GM18858 (cell line): Measurements from ENCODE around the gene MED7.

ENCODE experiments used
- ATAC-seq: cut with Tn5 transposase; IDR thresholded peaks from one replicate; pipeline ENCODE4 v1.9.1; 2021; ENCODE audit not compliant: unreplicated experiment

The MED7 gene

GRCh38 chr5:157164521-157164920, 21.9 kb upstream of the MED7 start:
- no peak for ATAC-seq

- no peak for ATAC-seq
These were observed 20.4 kb upstream of the MED7 start for GRCh38 chr5:157162919-157163510.

GRCh38 chr5:157161996-157162395, 19.3 kb upstream of the MED7 start:
- ATAC-seq: no peak

GRCh38 chr5:157160001-157160400, 17.3 kb upstream of the MED7 start:
- no peak for ATAC-seq

- ATAC-seq: no peak
These were observed 16.6 kb upstream of the MED7 start for GRCh38 chr5:157159209-157159751.

GRCh38 chr5:157157293-157157891, 14.7 kb upstream of the MED7 start:
- no peak for ATAC-seq

- ATAC-seq: no peak
These were observed 12.6 kb upstream of the MED7 start for GRCh38 chr5:157155297-157155696.

- ATAC-seq: no peak
These were observed 8.3 kb upstream of the MED7 start for GRCh38 chr5:157150995-157151394.

GRCh38 chr5:157148734-157149615, 6.3 kb upstream of the MED7 start:
- no peak for ATAC-seq

- ATAC-seq: peak; percentile 20
These were observed 684 bp upstream of the MED7 start for GRCh38 chr5:157143127-157143971.

- no peak for ATAC-seq
These were observed 5.0 kb downstream of the MED7 start for GRCh38 chr5:157137691-157138090.

- no peak for ATAC-seq
These were observed 10.4 kb downstream of the MED7 start for GRCh38 chr5:157132281-157132612.

GRCh38 chr5:157130925-157131324, 11.7 kb downstream of the MED7 start:
- no peak for ATAC-seq

GRCh38 chr5:157121709-157122108, 21.0 kb downstream of the MED7 start:
- ATAC-seq: no peak

GRCh38 chr5:157120102-157120501, 22.6 kb downstream of the MED7 start:
- ATAC-seq: no peak

- peak; percentile 76 for ATAC-seq
These were observed 26.1 kb downstream of the MED7 start for GRCh38 chr5:157116483-157116954.

GRCh38 chr5:157115502-157115901, 27.2 kb downstream of the MED7 start:
- ATAC-seq: no peak

GRCh38 chr5:157115012-157115411, 27.7 kb downstream of the MED7 start:
- ATAC-seq: no peak

- ATAC-seq: no peak
These were observed 29.7 kb downstream of the MED7 start for GRCh38 chr5:157113002-157113401.

GRCh38 chr5:157109744-157110143, 32.9 kb downstream of the MED7 start:
- peak; percentile 64 for ATAC-seq

GRCh38 chr5:157108976-157109375, 33.7 kb downstream of the MED7 start, which contains the start of gene HAVCR2:
Gene HAVCR2, minus strand, starts transcription at chr5:157109044. Its CDS starts 61 bp downstream, at chr5:157108983.
- peak; percentile 90 for ATAC-seq
